NCI-H1092 treated with DMSO at 0.1 percent for 48 hours (cell line): ENCODE data around the gene RPS15.

Source experiments
- DNase-seq: peaks from one replicate; lab custom pipeline; 2025; lab: John Stamatoyannopoulos, UW

RPS15 gene

DNA sequence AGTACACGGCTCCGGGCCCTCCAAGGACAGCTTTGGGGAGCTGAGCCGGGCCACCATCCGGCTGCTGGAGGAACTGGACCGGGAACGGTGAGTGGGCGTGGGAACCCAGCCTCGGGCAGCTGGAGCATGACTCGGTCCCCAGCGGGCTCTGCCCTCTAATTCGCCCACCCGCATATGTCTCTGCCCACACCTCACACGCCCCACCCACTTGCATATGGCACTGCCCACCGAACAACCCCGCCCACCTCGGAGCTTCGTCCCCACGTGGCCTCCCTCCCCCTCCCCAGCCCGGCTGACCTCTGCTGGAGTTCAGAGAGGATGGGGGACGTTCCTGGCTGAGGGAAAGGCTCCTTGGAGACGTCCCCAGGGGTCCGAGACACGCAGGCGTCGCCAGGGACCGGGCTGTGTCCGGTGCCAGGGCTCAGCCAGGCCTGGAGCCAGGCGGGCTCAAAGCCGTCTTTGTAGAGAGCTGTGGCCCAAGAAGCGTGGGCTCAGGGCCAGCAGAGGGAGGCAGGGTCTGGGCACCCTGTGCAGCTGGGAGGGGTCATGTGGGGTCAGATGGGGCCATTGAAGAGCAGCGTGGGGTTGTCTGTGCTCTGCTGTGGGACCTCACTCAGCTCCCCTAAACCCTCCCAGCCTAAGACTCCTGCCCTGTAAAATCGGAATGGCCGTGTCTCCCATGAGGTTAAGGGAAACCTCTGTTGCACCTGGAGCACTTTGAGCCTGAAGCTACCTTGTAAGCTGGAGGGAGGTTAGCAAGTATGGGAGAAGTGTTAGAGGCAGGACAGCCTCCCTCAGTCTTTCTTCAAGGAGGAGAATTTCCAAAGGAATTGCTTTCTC is 15.5 kb downstream of the RPS15 start:
- DNase-seq, result no peak

DNA sequence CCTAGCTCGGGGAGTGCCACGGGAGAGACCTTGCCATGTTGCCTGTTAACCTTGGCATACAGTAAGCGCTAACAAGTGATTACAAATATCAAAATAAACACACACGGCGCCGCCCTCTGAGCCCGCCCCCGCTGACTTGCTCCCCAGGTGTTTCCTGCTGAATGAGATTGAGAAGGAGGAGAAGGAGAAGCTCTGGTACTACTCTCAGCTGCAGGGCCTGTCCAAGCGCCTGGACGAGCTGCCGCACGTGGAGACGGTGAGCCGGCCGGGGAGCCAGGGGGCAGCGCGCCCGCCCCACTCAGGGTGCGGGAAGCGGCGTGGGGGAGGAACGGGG is 16.8 kb downstream of the RPS15 start:
- no peak for DNase-seq

DNA sequence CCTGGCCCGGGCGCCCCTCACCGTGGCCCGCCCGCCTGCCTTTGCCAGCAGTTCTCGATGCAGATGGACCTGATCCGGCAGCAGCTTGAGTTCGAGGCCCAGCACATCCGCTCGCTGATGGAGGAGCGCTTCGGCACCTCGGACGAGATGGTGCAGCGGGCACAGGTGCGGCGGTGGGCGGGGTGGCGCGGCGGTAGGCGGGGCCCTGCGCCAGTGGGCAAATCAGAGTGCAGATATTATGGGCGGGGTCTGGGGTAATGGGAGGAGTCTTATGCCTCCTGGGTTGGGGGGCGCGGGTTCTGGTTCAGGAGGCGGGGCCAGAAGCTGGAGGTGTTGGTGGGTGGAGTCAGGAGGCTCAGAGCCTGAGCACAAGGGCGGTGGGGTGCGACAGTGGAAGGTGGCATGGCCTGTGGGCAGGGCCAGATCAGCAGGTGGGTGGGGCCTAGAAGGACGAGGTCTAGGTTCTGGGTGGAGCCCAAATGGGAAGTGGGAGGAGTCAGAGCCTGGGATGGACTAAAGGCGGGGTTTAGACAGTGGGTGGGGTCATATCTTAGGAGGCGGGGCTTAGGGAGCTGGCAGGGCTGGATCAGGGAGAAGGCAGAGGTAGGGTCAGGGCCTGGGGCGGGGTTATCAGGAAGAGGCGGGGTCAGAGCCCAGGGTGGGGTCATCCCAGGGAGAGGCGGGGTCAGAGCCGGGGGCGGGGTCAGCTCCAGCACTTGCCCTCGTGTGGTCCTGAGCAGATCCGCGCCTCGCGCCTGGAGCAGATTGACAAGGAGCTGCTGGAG is 17.3 kb downstream of the RPS15 start:
- DNase-seq, result no peak

DNA sequence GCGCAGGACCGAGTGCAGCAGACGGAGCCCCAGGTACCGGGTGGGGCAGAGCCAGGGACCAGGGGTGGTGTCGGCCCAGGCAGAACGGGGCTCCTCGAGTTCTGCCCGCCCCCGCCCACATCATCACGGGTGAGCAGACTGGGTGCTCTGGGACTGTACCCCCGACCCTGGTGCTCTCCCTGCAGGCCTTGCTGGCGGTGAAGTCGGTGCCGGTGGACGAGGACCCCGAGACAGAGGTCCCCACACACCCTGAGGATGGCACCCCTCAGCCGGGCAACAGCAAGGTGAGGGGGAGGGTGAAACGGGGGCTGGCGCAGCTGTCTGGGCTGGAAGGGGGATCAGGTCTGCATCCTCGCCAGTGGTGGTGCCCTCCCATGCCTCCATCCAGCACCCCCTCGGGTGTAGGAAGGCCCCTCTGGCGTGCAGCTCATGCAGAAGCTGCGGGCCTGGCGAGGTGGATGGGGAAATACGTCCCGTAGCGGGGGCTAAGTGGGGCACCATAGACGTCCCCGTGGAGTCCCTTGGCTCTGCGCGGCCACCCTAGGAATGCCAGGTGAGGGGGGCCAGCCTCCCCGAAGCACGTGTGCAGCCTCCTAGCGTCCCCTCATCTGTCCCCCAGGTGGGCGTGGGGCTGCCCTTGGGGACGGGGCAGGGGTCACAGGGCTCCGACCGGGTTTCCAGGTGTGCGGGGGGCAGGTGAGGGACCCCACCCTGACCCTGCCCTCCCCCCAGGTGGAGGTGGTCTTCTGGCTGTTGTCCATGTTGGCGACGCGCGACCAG is 18.1 kb downstream of the RPS15 start:
- no peak for DNase-seq

DNA sequence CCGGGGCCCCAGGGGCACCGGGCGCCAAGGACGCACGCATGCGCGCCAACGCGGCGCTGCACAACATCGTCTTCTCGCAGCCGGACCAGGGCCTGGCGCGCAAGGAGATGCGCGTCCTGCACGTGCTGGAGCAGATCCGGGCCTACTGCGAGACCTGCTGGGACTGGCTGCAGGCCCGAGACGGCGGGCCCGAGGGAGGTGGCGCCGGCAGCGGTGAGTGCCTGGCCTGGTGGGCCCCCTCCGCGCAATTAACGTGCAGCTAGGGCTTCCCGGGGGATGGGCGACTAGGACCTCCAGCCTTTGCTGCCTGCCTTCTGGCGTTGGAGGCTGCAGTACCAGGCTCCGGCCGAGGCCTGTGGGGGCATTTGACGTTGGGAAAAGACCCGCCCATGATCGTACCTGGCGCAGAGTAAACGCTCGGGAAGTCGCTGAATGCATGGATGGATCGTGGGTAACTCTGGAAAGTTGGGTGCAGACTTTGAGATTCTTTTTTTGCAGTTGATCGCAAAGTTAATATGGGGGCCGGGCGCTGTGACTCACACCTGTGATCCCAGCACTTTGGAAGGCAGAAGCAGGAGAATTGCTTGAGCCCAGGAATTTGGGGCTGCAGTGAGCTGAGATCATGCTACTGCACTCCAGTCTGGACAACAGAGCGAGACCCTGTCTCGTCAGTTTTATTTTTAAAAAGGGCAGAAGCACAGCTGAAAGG is 19.0 kb downstream of the RPS15 start:
- DNase-seq, result no peak

DNA sequence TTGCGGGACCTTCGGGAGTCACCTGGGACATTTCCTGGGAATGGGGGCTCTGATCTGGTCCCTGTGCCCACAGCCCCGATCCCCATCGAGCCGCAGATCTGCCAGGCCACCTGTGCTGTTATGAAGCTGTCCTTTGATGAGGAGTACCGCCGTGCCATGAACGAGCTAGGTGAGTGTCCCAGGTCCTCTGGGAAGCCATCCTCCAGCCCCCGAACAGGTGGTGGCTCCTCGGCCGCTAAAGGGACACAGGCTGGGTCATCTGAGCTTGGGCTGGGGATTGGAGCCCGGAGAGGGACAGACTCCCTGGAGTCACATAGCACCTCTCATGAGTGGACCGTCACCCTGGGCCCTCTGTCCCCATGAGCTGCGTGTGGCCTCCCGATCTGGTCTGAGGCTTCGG is 19.7 kb downstream of the RPS15 start:
- no peak for DNase-seq

DNA sequence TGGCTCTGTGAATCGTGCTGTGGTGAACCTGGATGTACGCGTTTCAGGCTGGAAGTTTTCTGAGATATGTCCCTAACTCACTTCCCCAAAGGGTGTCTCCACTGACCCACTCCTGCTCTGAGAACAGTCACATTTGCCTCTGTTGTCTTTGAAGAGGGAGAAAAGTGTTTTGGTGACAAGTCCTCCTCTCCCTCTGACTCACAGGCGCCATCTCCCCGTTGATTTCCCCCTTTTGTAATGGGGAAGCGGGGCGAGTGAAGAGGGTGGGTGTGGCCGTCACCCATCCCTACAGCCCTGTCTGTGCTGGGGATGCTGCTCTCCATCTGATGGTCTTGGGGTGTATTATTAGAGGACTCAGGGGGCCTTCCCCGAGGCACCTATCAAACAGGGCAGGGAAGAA is 21.3 kb downstream of the RPS15 start:
- DNase-seq, result no peak

DNA sequence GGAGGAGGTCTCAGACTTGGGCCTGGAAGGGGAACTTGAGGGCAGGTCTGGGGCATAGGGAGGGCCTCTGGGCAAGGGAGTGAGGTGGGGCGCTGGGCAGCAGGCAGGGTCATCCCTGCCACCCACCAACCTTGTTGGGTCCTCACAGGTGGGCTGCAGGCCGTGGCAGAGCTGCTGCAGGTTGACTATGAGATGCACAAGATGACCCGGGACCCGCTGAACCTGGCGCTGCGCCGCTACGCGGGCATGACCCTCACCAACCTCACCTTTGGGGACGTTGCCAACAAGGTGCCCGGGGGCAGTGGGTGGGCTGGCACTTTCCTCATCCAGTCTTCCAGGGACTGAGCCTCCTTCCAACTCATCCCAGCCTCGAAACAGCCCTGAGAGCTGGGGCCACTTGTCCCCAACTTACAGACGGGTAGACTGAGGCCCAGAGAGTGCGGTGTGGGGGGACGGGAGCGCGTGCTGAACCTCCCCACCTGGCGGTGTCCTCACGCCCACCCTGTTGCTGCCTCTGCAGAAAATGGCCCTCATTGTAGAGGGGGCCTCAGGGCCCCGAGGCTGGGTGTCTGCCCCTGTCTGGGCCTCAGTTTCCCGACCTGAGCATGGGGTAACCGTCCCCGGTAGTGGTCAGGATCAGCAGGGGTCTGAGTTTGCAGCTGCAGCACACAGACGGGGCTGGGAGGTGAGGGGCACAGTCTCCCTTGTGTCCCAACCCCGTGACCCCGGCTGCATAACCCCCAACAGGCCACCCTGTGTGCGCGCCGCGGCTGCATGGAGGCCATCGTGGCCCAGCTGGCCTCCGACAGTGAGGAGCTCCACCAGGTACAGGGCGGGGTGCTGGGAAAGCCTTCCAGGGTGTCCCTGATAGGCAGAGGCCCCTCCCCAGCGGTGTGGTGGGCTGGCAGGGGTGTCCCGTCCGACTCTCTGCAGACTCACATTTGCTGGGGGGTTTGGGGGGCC is 22.1 kb downstream of the RPS15 start:
- no peak for DNase-seq

DNA sequence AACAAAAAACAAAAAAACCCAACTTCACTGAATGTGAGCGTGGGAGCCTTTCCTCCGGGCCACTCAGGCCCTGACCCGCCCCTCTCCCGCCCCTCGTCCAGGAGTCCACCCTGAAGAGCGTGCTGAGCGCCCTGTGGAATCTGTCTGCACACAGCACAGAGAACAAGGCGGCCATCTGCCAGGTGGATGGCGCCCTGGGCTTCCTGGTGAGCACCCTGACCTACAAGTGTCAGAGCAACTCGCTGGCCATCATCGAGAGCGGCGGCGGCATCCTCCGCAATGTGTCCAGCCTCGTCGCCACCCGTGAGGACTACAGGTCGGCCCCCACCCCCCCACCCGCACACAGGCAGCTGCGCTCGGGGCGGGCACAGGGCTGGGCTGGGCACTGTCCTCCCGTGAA is 23.7 kb downstream of the RPS15 start:
- DNase-seq, result no peak

DNA sequence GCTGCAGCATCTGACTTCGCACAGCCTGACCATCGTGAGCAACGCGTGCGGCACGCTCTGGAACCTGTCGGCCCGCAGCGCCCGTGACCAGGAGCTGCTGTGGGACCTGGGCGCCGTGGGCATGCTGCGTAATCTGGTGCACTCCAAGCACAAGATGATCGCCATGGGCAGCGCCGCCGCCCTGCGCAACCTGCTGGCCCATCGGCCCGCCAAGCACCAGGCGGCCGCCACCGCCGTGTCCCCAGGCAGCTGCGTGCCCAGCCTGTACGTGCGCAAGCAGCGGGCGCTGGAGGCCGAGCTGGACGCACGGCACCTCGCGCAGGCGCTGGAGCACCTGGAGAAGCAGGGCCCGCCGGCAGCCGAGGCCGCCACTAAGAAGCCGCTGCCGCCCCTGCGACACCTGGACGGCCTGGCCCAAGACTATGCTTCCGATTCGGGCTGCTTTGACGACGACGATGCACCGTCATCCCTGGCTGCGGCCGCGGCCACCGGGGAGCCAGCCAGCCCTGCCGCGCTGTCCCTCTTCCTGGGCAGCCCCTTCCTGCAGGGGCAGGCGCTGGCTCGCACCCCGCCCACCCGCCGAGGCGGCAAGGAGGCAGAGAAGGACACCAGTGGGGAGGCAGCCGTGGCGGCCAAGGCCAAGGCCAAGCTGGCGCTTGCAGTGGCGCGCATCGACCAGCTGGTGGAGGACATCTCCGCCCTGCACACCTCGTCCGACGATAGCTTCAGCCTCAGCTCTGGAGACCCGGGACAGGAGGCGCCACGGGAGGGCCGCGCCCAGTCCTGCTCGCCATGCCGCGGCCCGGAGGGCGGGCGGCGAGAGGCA is 27.2 kb downstream of the RPS15 start:
- DNase-seq, result no peak

DNA sequence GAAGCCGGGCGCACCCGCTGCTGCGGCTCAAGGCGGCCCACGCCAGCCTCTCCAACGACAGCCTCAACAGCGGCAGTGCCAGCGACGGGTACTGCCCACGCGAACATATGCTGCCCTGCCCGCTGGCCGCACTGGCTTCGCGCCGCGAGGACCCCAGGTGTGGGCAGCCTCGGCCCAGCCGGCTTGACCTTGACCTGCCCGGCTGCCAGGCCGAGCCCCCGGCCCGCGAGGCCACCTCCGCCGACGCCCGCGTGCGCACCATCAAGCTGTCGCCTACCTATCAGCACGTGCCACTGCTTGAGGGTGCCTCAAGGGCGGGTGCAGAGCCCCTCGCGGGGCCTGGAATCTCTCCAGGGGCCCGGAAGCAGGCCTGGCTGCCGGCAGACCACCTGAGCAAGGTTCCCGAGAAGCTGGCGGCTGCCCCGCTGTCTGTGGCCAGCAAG is 27.8 kb downstream of the RPS15 start:
- DNase-seq, result no peak

DNA sequence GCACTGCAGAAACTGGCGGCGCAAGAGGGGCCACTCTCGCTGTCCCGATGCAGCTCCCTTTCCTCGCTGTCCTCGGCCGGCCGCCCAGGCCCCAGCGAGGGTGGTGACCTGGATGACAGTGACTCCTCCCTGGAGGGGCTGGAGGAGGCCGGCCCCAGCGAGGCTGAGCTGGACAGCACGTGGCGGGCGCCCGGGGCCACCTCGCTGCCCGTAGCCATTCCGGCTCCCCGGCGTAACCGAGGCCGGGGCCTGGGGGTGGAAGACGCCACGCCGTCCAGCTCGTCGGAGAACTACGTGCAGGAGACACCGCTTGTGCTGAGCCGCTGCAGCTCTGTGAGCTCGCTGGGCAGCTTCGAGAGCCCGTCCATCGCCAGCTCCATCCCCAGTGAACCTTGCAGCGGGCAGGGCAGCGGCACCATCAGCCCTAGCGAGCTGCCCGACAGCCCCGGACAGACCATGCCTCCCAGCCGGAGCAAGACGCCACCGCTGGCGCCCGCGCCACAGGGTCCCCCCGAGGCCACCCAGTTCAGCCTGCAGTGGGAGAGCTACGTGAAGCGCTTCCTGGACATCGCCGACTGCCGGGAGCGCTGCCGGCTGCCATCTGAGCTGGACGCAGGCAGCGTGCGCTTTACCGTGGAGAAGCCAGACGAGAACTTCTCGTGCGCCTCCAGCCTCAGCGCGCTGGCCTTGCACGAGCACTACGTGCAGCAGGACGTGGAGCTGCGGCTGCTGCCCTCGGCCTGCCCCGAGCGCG is 28.4 kb downstream of the RPS15 start:
- no peak for DNase-seq

DNA sequence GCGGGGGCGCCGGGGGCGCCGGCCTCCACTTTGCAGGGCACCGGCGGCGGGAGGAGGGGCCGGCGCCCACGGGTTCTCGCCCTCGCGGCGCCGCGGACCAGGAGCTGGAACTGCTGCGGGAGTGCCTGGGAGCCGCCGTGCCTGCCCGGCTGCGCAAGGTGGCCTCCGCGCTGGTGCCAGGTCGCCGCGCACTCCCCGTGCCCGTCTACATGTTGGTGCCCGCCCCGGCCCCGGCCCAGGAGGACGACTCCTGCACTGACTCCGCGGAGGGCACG is 29.0 kb downstream of the RPS15 start:
- DNase-seq, result no peak

DNA sequence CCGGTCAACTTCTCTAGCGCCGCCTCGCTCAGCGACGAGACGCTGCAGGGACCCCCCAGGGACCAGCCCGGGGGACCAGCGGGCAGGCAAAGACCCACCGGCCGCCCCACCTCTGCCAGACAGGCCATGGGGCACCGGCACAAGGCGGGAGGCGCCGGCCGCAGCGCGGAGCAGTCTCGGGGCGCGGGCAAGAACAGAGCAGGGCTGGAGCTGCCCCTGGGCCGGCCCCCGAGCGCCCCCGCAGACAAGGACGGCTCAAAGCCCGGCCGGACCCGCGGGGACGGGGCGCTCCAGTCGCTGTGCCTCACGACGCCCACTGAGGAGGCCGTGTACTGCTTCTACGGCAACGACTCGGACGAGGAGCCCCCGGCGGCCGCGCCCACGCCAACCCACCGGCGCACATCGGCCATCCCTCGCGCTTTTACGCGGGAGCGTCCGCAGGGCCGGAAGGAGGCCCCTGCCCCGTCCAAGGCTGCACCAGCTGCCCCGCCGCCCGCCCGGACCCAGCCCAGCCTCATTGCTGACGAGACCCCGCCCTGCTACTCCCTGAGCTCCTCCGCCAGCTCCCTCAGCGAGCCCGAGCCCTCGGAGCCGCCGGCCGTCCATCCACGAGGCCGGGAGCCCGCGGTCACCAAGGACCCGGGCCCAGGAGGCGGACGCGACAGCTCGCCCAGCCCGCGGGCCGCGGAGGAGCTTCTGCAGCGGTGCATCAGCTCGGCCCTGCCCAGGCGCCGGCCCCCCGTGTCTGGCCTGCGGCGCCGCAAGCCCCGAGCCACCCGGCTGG is 29.5 kb downstream of the RPS15 start:
- DNase-seq, result no peak

DNA sequence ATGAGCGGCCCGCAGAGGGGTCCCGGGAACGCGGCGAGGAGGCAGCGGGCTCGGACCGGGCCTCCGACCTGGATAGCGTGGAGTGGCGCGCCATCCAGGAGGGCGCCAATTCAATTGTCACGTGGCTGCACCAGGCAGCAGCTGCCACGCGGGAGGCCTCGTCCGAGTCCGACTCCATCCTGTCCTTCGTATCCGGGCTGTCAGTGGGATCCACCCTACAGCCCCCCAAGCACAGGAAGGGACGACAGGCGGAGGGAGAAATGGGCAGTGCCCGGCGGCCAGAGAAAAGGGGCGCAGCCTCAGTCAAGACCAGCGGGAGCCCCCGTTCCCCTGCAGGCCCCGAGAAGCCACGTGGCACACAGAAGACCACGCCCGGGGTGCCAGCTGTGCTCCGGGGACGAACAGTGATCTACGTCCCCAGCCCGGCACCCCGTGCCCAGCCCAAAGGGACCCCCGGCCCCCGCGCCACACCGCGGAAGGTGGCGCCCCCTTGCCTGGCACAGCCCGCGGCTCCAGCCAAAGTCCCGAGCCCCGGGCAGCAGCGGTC is 30.2 kb downstream of the RPS15 start:
- DNase-seq, result no peak

DNA sequence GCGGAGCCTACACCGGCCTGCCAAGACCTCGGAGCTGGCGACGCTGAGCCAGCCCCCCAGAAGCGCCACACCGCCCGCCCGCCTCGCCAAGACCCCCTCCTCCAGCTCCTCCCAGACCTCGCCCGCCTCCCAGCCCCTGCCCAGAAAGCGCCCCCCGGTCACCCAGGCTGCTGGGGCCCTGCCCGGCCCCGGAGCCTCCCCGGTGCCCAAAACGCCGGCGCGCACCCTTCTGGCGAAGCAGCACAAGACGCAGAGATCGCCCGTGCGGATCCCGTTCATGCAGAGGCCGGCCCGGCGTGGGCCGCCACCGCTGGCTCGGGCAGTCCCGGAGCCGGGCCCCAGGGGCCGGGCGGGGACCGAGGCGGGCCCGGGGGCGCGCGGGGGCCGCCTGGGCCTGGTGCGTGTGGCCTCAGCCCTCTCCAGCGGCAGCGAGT is 30.6 kb downstream of the RPS15 start:
- DNase-seq, result no peak

DNA sequence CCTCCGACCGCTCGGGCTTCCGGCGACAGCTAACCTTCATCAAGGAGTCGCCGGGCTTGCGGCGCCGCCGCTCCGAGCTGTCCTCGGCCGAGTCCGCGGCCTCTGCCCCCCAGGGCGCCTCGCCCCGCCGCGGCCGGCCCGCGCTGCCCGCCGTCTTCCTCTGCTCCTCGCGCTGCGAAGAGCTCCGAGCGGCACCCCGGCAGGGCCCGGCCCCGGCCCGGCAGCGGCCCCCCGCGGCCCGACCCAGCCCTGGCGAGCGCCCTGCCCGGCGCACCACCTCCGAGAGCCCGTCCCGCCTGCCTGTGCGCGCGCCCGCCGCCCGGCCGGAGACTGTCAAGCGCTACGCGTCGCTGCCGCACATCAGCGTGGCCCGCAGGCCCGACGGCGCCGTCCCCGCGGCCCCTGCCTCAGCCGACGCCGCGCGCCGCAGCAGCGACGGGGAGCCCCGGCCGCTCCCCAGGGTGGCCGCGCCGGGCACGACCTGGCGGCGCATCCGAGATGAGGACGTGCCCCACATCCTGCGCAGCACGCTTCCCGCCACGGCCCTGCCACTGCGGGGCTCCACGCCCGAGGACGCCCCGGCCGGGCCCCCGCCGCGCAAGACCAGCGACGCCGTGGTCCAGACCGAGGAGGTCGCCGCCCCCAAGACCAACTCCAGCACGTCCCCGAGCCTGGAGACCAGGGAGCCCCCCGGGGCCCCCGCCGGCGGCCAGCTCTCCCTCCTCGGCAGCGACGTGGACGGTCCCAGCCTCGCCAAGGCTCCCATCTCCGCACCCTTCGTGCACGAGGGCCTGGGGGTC is 31.3 kb downstream of the RPS15 start:
- DNase-seq, result no peak

DNA sequence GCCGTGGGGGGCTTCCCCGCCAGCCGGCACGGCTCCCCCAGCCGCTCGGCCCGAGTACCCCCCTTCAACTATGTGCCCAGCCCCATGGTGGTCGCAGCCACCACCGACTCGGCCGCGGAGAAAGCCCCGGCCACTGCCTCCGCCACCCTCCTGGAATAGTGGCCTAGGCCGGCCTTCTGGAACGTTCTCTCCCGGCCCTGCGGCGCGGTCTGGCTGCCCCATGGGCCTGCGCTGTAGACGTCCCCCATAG is 31.8 kb downstream of the RPS15 start:
- DNase-seq, result no peak
